Activated CD4-positive, CD25-positive, alpha-beta regulatory T cell treated with anti-CD3 and anti-CD28 coated beads, Interleukin-2, amount 50 U/mL, for 72 hours (primary cell): ENCODE data around the gene SNCB.

Source experiments
- DNase-seq: peaks from one replicate; pipeline ENCODE4 v3.0.0; 2021

SNCB gene

GRCh38 chr5:176643491-176644219 is 13.3 kb upstream of the SNCB start:
- no peak for DNase-seq

DNA sequence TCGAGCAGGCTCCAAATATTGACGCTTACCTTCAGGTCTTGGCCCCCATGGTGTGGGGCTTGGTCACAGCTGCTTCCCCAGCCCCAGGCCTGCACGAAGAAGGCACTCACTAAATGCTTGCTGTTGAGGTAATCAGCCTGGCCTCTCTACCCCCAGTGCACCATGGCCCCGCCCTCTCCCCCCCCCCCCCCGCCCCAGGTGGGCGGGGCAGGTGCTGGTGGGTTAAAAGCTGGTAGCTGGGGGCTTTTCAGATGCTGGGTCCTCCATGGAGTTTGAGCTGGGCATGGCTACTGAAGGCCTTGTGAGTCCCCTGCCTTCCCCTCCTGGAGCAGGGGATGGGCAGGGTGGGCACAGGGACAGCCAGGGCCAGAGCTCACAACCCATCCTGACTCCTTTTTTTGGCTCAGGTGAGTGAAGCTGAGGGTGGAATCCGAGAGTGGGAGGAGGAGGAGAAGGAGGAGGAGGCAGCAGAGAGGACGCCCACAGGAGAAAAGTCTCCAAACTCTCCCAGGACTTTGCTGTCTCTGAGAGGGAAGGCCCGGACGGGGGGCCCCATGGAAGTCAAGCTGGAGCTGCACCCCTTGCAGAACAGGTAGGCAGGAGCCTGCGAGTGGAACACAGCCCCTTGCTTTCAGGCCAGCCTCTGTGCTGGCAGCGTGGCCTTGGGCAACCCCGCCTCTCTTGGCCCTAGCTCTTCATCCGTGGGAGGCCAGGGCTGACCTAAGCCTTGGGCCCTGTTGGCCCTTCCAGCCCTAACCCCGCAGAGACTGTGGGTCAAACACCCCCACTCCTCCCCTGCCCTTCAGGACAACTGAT is 12.5 kb upstream of the SNCB start:
- no peak for DNase-seq

GRCh38 chr5:176640616-176641015 is 10.3 kb upstream of the SNCB start:
- no peak for DNase-seq

- DNase-seq: no peak
Observed at GRCh38 chr5:176639981-176640380, 9.6 kb upstream of the SNCB start.

DNA sequence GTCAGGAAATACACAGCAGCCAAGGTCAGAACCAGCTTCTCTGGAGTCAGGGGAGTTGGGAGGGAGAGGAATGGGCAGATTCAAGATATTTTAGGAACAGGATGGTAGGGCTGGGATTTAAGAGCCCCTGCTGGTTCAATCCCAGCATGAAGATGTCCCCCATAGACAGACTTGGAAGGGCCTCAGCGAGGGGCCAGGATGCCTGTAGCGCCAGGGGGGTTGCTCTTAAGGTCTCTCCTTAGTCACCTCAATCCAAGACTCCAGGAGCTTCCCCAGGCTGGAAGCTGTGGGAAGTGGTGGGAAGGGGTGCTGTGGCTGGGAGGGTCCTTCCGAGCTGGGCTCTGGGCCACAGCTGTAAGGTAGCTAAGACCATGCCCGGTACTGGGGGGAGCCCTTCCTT is 8.9 kb upstream of the SNCB start:
- no peak for DNase-seq

- DNase-seq: no peak
Observed at GRCh38 chr5:176638437-176638836, 8.1 kb upstream of the SNCB start.

GRCh38 chr5:176637556-176637955 is 7.2 kb upstream of the SNCB start:
- no peak for DNase-seq

DNA sequence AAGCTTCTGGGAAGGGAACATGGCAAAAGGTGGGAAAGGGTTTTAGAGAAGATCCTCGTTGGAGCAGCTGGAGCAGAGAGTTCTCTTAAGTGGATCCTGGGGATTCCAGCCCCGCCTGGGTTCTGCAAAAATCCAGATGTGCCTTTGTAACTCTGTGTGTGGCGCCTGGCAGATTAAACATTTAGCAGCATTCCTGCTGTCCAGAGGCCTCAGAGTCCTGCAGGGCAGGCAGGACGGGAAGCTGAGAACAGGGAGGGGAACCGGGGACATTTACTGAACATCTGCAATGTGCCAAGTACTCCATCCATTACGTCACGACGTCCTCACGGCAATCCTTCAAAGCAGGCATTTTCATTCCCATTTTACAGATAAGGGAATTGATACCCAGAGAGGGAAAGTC is 6.1 kb upstream of the SNCB start:
- no peak for DNase-seq

GRCh38 chr5:176633598-176633997 is 3.3 kb upstream of the SNCB start:
- DNase-seq: no peak

- no peak for DNase-seq
Observed at GRCh38 chr5:176632745-176633144, 2.4 kb upstream of the SNCB start.

DNA sequence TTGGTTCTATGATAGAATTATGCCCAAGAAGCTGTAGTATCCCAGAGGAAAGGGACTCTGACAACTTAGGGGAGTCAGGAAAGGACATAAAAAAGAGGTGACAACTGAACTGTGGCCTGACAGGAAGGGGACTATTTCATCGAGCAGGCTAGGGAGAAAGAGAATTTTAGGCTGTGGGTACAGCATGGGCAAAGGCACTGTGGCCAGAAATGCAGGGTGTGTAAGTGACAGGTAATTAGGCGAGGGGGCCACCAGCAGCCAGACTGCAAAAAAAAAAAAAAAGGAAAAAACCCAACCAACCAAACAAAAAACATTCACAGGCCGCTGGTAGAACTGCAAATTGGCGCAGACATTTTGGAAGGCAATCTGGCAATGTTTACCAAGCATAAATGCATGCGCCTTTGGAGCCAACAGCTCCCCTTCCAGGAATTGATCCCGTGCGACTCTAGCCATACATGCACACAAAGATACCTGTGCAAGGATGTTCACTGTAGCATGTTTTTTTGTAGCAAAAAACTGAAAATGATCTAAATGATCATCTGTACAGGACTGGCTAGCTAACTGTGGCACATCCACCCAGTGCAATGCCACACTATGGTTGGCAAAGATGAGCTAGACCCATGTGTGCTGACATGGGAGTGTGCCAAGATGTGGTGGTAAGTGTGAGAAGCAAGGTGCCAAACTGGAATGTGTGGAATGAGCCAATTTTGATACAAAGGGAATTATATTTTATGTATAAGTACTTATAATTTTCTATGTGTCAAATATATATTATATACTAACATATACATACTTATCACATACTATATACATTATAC is 1.3 kb upstream of the SNCB start:
- DNase-seq: no peak

GRCh38 chr5:176630681-176631222 is 418 bp upstream of the SNCB start:
- DNase-seq: no peak

DNA sequence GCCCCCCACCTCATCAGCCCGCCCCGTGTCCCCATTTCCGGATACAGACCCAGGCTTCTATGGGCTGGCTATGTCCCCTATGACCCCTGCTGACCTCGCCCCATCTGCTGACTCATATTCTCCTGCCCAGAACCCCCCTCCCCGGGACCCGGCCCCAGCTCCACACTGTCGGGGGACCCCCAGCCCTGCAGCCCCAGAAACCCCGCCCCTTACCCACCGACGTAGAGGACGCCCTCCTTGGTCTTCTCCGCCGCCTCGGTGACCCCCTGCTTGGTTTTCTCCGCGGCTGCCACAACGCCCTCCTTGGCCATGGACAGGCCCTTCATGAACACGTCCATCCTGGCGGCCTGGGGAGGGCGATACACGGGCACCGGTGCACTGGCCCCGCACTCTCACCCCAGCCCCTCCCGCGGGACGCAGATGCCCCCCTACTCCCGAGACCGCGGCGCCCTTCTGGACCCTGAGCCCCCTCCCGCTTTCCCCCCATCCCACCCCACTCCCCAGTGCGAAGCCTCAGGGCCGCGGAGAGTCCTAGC is 949 bp downstream of the SNCB start:
- DNase-seq: no peak

DNA sequence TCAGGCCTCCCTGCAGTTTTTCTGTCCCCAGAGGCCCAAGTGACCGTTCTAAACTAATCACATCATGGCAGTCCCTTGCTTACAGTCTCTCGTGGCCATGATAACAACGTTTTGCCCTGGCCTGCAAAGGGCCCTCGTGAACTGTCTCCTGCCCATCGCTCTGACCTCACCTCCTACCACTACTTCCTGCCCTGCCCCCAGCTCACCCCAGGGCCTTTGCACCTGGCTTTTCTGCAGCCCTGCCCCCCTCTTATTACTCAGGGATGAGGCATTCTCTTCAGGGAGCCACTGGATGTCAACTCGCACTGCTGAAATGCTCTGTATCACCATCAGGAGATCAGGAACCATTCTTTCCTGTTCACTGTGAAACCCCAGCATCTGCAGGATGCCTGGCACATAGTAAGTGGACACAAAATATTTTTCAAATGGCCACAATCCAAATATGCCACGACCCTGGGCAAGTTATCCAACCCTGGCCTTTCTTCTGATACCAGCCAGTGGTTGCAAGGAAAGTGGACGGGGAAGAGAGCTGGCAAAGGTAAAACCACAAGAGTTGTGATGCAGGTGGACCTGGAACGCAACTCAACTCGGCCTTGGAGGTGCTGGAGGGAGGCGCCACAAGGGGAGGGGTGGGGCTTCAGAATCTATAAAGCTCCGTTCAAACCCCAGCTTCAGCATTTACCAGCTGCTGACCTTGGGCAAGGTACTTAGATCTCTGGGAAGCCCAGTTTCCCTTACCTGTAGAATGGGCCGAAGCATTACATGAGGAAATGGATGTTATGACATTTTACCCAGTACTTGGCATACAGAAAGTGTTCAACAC is 1.7 kb downstream of the SNCB start:
- DNase-seq: no peak

GRCh38 chr5:176627582-176627981 is 2.8 kb downstream of the SNCB start:
- DNase-seq: no peak

DNA sequence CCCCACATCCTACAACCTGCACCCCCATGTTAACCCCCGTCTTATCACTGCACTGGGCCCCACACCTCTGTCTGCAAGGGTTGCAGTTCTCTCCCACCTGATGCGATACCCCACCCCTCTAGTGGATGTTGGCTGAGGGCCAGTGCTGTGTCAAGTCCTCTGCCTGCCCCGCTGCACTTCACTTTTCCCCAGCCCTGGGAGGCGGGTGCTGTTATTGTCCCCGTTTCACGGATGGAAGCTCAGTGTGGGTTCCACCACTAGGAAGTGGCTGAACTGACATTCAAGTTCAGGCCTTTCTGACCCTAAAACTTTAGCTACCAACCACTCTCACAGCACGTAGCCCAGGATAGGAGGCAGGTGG is 3.5 kb downstream of the SNCB start:
- DNase-seq: no peak

- no peak for DNase-seq
Observed at GRCh38 chr5:176625966-176626875, 4.1 kb downstream of the SNCB start.

- DNase-seq: no peak
Observed at GRCh38 chr5:176625512-176625911, 4.8 kb downstream of the SNCB start.

DNA sequence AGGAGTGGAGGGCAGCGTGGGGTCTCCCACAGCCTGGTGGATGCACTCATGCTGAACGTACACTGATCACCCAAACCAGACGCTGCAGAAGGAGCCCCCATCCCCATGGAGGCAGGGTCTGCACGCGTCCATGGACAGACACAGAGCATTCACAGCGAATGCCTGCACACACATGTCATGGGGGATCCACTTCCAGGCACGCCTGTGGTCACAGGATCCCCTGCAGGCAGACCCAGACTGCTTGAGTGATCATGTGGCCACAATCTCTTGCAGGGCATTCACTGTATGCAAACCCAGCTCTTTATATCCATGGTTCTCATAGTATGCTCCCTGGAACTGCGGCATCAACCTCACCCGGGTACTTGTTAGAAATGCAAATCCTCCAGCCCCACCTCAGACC is 5.4 kb downstream of the SNCB start:
- DNase-seq: no peak

DNA sequence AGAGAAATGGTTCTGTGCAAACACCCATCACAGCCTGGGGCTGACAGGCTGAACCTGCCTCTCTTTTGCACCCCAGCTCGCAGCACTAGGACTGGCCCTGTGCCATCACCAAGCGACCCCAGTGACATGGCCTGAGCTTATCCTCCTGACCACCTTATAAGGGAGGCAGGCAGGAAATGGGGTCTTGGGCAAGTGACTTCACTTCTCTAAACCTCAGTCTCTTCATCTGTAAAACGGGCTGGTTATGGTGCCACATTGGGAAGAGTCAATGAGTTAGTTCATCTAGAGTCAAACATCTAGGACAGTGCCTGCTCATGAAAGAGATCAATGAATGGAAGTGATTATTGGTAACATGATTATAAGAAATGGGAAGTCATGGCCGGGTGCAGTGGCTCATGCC is 6.2 kb downstream of the SNCB start:
- no peak for DNase-seq

DNA sequence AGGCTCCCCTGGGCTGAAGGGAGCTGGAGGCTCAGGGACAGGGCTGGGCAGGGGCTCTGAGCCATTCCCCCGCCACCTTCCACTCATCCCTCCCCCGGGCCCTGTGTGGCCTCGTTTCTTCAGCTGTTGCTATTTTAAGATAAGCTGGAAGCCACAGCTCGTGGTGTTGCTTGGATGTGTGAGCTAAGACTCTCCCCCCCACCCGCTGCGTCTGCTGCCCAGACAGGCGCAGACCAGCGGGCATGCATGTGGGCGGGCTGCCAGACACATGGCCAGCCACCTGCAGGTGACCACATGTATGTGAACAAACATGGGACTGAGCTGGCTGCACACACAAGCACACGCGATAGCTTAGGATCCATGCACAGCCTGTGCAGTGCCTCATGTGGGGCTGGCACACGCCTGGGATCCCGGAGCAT is 8.7 kb downstream of the SNCB start:
- DNase-seq: no peak
